ENCODE measurements around the gene CLTA.

- TF ChIP-seq CTCF (IDR thresholded peaks at IDR 0.05) = no peak
- no peak for TF ChIP-seq POLR2A (IDR thresholded peaks at IDR 0.05)
Observed at GRCh38 chr9:36213989-36214388, 23.3 kb downstream of the CLTA start.
